GM21447 (cell line): Measurements from ENCODE around the gene TMTC3.
"Not testable (repeated sequence)": the region's sequence is repeated elsewhere in the genome, so short reads cannot be mapped to it uniquely, and the experiment has no call there.

Experiments
- ATAC-seq: cut with Tn5 transposase; IDR thresholded peaks from one replicate; pipeline ENCODE4 v1.9.1; 2021; ENCODE audit not compliant: unreplicated experiment

The TMTC3 gene

GRCh38 chr12:88163371-88163770 is 21.3 kb downstream of the TMTC3 start:
- ATAC-seq = no peak

DNA sequence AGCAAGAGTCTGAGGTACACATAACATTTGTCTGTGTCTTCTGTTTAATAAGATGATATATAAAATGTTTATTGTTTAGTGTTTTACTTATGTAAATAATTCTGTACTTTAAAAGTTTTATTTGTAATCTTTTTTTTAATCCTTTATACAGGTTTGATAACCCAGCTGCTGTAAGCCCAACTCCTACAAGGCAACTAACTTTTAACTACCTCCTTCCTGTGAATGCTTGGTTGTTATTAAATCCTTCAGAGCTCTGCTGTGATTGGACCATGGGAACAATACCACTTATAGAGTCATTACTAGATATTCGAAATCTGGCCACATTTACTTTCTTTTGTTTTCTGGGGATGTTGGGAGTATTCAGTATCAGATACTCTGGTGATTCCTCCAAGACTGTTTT is 24.1 kb downstream of the TMTC3 start:
- no peak for ATAC-seq

DNA sequence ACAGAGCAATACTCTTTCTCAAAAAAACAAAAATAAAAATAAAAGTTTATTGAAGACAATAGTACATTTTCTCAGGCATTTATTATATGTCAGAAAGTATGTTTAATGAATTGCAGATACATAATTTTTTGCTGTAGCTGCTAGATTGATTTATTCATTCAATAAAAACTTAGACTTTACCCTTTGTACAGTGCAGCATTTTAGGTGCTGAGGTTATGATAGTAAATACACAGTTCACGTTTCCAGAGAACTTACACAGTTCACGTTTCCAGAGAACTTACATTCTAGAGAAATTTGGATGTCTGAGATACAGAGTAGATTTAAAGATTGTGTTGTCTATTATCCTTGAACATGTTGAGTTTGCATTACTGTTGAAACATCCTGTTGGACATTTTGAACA is 25.3 kb downstream of the TMTC3 start:
- no peak for ATAC-seq

DNA sequence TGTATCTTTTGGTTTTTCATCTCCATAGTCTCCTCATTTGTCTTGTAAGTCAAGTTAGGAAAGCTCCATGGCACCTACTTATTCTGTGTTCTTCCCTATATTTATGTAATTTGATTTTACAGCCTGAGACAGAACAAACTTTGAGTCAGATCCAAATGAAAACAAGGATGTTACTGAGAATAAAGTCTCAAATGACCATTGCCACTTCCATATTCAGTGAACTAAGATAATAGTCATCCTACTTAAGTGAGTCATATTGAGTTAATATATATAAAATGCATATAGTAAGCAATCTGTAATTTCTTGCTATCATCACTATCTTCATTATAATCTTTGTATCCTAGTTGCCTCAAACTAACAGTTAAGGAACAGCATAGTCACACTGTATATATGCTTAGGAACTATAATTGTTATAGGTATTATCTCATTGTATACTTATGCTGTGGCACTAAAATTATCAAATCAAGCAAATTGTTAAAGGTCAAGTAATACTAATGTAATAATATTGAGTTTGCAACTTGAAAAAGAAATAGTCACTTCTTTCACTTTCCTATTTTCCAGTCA is 30.8 kb downstream of the TMTC3 start:
- no peak for ATAC-seq

DNA sequence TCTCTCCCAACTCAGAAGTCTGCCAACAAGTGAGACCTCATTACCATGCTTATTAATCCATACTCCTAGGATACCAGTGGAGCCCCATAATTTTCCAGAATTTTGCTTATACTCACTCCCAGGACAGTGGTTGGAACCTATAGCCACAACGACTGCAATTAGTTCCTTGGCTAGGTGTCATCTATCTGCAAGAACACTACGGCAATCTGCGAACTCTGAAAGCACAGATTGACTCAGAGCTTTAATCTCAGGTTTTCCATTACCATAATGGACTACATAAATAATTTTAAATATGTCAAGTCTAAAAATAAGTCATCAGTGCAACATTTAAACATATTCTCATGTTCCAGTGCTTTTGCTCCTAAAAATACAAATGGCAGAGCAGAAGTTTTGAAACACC is 33.4 kb downstream of the TMTC3 start:
- no peak for ATAC-seq

- ATAC-seq = no peak
Observed at GRCh38 chr12:88179436-88180014, 37.4 kb downstream of the TMTC3 start.

- no peak for ATAC-seq
Observed at GRCh38 chr12:88181881-88182280, 39.8 kb downstream of the TMTC3 start.

GRCh38 chr12:88182416-88182815 is 40.3 kb downstream of the TMTC3 start:
- no peak for ATAC-seq

GRCh38 chr12:88184196-88184595 is 42.1 kb downstream of the TMTC3 start:
- ATAC-seq = no peak

DNA sequence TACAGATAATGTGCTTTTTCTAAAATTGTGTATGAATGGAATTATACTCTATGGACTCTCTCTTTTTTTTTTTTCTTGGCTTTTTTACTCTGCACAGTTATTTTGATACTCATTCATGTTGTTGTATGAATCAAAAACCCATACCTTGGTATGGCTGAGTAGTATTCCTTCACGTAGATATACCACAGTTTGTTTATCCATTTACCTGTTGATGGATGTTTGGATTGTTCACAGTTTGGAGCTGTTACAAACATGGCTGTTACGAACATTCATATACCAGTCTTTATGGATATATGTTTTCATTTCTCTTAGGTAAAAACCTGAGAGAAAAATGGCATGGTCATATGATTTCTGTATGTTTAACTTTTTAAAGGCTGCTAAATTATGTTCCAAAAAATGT is 43.2 kb downstream of the TMTC3 start:
- ATAC-seq = no peak

DNA sequence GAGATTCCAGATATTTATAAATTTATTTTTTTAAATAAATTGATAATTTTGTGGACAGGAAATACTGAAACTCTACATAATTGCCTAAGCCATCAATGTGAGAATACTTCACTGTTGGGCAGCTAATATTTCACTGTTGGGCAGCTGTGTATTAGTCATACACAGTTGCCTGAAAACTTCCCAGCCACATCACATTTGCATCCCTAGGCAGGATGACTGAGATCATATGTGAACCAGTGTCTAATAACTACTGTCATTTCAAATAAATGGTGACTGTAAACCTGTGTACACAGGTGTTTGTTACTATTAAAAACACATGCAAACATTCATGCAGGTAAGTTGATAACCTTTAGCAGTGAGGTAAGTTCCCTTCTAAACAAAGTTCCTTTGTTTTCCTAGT is 43.9 kb downstream of the TMTC3 start:
- peak; percentile 87 for ATAC-seq

DNA sequence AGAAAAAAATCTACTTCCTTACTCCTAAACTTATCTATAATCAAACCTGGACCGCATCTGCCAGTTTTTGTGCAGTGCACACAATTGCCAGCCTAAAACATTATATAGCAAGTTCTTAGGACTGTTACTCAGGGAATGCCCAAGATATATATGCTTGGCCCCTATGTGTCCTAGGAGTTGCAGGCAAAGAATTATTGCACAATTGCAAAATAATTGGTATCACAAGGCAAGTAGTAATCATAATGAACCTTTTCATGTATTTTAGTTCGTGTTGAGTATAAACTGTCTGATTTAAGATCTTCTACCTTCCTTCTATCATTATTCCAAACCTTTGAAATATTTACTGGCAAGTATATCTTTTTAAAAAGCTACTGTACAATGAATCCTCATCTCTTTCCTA is 45.5 kb downstream of the TMTC3 start:
- ATAC-seq = no peak

DNA sequence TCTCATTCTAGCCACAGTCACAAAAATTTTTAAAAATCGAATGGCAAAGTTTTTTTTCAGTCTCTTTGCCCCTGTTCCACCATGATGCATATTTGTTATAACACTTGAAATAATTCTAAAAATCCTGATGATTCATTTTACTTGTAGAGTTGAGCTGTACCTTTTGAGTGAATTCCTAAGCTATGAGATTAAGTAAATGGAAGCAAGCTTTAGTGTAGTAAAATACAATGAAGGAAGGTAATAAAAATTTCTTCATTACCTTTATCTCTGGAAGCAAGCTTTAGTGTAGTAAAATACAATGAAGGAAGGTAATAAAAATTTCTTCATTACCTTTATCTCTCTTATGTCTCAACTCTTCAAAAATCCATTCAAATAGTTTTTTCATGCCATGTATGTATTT is 46.1 kb downstream of the TMTC3 start:
- no peak for ATAC-seq

- no peak for ATAC-seq
Observed at GRCh38 chr12:88192426-88192825, 50.3 kb downstream of the TMTC3 start.

DNA sequence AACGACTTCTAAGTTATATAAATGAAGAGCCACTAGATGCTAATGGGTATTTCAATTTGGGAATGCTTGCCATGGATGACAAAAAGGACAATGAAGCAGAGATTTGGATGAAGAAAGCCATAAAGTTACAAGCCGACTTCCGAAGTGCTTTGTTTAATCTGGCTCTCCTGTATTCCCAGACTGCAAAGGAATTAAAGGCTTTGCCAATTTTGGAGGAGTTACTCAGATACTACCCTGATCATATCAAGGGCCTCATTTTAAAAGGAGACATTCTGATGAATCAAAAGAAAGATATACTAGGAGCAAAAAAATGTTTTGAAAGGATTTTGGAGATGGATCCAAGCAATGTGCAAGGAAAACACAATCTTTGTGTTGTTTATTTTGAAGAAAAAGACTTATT is 52.8 kb downstream of the TMTC3 start:
- ATAC-seq = no peak

DNA sequence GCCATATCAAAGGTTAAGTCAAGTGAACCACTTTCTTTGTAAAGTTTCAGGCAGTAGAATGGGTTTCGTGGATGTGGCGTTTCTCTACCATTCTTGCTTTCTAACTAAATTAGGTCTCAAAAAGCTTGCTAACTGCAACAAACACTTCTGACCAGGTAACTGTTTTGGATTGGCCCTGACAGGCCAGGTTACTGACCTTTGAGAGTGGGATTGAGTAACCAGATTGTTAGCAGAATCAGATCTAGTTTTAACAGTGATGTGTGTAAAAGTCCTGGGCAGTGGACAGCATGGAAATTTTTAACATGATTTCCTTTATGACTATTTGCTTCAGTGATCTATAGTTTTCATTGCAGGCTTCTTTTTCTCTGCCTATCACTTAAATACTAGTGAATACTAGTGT is 57.9 kb downstream of the TMTC3 start:
- ATAC-seq = no peak

DNA sequence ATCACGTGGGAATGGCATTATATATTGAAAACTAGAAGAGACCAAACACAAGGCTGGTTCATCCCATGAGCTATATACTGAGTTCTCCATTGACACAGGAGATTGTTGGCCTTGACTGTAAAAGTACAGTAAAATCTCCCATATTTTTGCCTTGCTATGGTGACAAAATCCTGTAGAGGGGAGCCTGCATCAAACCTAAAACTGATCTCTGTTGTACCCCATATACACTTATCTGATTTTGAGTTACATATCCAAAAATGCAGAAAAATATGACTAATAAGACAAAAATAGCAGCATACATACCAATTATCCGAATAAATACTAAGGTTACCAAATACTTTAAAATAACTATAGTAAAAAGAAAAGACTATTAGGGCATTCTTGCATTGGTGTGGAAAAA is 60.4 kb downstream of the TMTC3 start:
- ATAC-seq = no peak

- no peak for ATAC-seq
Observed at GRCh38 chr12:88206601-88207000, 64.5 kb downstream of the TMTC3 start.

DNA sequence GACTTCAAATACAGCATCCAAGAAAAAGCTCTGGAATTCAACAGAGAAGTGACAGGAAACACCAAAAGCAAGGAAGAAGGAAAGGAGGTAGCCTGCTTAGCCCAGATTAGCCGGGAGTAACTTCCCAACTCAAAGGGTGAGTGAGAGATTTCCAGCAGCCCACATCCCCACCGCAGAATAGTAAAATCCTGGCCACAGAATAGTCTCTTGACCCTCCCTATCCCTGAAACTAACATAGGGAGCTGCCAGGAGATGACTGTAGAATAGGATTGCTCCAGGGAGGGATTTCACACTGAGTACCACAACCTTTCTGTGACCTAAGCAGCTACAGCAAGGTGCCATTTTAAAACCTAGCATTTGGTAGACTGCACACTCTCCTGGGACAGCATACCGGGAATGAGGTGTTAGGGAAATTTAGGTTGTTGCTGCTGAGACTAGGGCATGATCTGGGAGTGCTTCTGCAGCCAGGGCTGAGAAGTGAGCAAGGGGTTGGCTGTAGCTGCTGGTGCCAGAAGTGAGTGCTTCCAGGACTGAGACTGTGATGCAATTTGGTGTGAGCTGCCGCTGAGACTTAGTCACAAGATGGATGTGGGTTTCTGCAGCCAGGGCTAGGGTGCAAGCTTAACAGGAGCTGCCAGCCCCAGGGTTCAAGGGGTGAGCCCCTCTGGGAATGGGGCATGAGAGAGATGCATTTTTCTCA is 66.0 kb downstream of the TMTC3 start:
- no peak for ATAC-seq

DNA sequence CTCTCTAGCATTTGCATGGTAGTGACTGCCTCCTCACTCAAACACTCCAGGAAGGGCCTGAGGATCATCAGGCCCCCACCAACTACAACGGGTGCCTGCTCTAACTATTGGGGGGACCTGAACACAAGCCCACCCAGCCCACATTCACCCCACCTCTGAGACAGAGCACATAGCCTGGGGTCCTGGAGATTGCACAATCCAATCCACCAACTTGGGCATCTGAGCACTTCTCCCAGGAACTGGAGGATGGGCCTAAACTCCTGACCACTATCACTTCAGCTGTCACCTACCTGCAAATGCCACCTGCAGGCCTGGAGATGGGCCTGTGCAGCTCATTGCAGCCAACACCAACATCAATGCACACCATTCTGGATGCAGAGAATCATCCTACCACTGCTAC is 66.6 kb downstream of the TMTC3 start:
- ATAC-seq = no peak

DNA sequence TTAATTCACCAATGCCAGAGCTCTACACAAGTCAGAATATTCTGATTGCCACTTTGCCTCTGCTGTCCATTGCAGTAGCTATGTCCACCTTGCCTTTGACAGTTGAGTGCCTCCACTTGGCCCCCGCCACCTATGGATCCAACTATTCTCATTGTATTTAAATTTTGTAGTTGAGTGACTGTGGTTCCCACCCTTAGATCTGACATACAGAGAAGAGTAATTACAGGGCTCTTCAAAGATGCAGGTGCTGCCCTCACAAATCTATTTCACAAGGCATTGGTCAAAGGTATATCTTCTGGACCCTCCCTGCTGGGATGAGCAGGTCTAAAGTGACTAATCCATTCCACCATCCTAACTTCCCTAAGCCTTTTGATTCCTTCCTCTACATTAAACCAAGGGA is 68.2 kb downstream of the TMTC3 start:
- not testable (repeated sequence) for ATAC-seq

DNA sequence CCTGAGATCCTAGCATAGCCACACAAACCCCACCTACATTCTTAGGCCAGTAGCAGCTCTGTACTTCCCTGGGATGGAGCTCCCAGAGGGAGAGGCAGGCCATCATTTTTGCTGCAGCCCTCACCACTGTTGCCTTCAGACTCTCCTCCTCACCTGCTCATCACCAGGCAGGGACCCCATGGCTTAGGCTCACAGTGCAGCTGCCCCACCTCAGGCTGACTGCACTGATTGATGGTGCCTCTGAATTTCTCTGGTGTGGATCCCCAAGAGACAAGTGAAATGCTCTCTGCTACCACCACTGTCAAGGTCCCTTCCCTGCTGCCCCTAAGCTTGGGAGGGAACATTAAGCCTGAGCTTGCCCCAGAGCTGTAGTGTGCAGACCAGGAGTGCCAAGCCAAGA is 76.2 kb downstream of the TMTC3 start:
- no peak for ATAC-seq

DNA sequence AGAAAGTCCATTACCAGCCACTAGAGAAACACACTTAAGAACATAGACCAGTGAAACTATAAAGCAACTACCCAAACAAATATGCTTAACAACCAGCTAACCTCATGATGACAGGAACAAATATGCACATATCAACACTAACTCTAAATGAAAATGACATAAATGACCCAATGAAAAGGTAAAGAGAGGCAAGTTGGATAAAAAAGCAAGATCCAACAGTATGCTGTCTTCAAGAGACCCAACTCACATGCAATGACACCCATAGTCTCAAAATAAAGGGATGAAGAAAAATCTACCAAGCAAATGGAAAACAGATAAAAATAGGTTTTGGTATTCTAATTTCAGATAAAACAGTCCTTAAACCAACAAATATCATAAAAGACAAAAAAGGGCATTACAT is 77.8 kb downstream of the TMTC3 start:
- no peak for ATAC-seq
